ENCODE measurements around the gene LRP1B. TPM values are rescaled to one million over a fixed set of nuclear protein-coding genes. Genes with fewer than 3 reads are reported as not detected.

LRP1B gene
- polyA plus RNA-seq, 6 donors from 2014 or later, result not detected

DNA sequence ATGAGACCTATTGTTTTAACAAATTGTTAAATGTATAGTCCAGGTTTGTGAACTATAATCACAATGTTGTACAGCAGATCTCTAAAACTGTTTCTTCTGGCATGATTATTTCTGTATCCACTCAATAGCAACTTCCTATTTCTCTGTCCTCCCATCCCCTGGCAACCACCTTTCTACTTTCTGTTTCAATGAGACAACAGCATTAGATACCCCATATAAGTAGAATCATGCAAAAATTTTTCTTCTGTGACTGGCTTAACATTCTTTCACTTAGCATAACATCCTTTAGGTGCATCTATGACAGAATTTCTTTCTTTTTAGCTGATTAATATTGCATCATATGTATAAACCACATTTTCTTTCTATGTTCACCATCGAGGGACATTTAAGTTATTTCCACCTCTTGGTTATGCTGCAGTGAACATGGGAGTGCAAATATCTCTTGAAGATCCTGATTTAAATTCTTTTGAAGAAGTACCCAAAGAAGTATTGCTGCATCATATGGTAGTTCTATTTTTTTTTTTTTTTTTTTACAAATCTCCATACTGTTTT, 713.5 kb downstream of the LRP1B start:
- ATAC-seq (ENCODE audit: low read depth in 2 of 2), result peak in 1 of 2 donors; percentile 74
- H3K27ac Mint-ChIP-seq, result peak overlapping the region in 1 of 6 donors; percentile 66
- no peaks in the 10 kb centered on the region for H3K36me3 Mint-ChIP-seq
- H3K27me3 Mint-ChIP-seq, result no peaks in the 10 kb centered on the region
- peak overlapping the region in 2 of 8 donors; percentile 0 to 21 for H3K4me3 Mint-ChIP-seq
- peaks cover 0 to 13% (median 12%) of the 10 kb centered on the region in 3 donors for H3K4me1 Mint-ChIP-seq
- peaks cover 0 to 8% (median 2%) of the 10 kb centered on the region in 7 donors for H3K9me3 Mint-ChIP-seq
- peak; percentile 7 for DNase-seq

DNA sequence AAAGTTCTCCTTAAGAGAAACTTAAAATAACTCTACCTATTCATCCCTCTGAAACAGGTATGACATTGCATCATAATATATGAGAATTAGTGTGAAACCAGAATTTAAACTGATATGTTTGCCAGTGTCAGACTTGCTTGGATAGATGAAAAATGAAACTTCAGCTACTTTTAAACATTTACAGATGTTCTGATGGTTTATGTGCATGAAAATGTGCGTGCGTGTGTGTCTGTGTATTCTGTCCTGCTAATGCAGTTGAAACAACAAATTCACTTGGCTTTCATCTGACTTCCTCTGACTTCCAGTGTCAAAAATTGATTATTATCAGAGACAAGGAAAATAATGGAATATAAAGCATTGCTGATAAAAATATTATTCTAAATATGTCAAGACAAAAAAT, 719.4 kb downstream of the LRP1B start:
- H3K36me3 Mint-ChIP-seq, result no peaks in the 10 kb centered on the region
- H3K9me3 Mint-ChIP-seq, result peaks cover 0 to 8% (median 2%) of the 10 kb centered on the region in 7 donors
- H3K4me1 Mint-ChIP-seq, result no peaks in the 10 kb centered on the region
- peak overlapping the region in 1 of 8 donors; percentile 22 for H3K4me3 Mint-ChIP-seq
- H3K27me3 Mint-ChIP-seq, result no peaks in the 10 kb centered on the region
- no peak for ATAC-seq (ENCODE audit: low read depth in 2 of 2)
- DNase-seq, result no peak
- H3K27ac Mint-ChIP-seq, result no peak overlapping the region

- Mint-ChIP-seq H3K4me3 (no peak overlapping the region), H3K27ac (no peak overlapping the region), H3K9me3 (no peaks in the 10 kb centered on the region), H3K4me1 (no peaks in the 10 kb centered on the region), H3K36me3 (no peaks in the 10 kb centered on the region), H3K27me3 (no peaks in the 10 kb centered on the region)
- DNase-seq, result no peak
- no peak for ATAC-seq (ENCODE audit: low read depth in 2 of 2)
Measured at GRCh38 chr2:141399270-141399669, 731.5 kb downstream of the LRP1B start.

DNA sequence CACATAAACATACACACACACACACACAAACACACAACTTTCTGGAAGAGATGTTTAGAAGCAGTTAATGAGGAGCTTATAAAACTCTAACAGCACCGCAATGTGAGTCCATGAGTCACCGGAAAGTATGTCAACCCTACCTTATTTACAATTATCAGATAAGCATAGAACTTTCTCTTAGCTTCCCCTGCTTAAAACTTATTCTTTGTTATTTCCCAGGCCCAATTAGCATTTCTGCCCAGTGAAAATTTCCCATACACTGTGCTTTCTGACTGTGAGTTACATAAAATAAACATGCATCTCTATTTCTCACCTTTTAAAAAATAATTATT, 737.6 kb downstream of the LRP1B start:
- Mint-ChIP-seq H3K4me1 (no peaks in the 10 kb centered on the region), H3K9me3 (no peaks in the 10 kb centered on the region), H3K36me3 (no peaks in the 10 kb centered on the region), H3K27me3 (no peaks in the 10 kb centered on the region), H3K4me3 (no peak overlapping the region), H3K27ac (no peak overlapping the region)
- DNase-seq (no peak), ATAC-seq (ENCODE audit: low read depth in 2 of 2) (no peak)

DNA sequence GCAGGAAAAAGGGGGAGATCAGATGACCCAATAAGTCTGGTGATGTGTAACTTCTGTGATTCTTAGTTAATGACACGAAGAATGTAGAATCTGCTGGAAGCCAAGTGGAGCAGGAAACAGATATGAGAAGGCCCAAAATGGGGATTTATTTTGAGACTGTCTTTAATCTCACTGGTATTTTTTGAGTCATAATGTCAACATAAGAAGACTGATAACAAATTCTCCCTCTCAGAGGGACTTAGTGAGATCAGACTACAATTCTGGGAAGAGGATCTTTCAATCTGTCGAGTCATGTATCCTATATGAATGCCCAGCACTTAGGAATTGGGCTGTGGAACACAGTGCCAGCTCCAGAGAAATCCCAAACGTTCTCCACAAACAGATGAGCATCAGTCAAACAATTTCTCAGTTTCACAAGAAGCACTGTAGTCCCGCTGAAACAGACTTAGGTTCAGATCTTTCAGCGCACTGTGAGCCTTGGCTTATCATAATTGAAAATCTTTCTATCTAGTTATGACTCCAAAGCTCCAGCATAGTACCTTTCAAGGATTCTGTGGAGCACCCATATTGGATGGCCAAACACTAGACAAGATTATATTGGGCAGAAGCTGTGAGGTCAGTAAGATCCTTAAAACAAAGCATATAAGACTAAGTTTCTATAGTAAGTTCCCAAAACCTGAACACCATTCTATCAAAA, 738.2 kb downstream of the LRP1B start:
- Mint-ChIP-seq H3K4me3 (no peak overlapping the region), H3K36me3 (no peaks in the 10 kb centered on the region), H3K27ac (peak overlapping the region in 1 of 6 donors; percentile 8), H3K27me3 (no peaks in the 10 kb centered on the region), H3K4me1 (no peaks in the 10 kb centered on the region), H3K9me3 (no peaks in the 10 kb centered on the region)
- DNase-seq (no peak), ATAC-seq (ENCODE audit: low read depth in 2 of 2) (no peak)

DNA sequence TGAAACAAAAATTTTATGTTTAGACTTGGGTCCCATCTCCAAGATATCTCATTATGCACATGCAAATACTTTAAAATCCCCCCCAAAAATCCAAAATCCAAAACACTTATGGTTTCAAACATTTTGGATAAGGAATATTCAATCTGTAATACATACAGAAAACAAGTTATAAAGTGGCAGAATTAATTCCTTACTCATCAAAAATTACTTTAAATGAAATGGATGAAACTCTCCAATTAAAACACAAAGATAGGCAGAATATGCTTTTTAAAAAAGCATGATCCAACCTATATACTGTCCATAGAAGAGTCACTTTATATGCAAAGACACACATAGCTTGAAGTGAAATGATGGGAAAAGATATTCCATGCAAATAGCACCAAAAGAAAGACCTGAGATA, 744.6 kb downstream of the LRP1B start:
- Mint-ChIP-seq H3K27ac (no peak overlapping the region), H3K4me3 (no peak overlapping the region), H3K27me3 (no peaks in the 10 kb centered on the region), H3K4me1 (no peaks in the 10 kb centered on the region), H3K9me3 (peaks cover 0 to 6% (median 0%) of the 10 kb centered on the region in 7 donors), H3K36me3 (no peaks in the 10 kb centered on the region)
- DNase-seq (no peak), ATAC-seq (ENCODE audit: low read depth in 2 of 2) (no peak)

- no peak for ATAC-seq (ENCODE audit: low read depth in 2 of 2)
- no peak for DNase-seq
- Mint-ChIP-seq H3K27ac (no peak overlapping the region), H3K4me3 (peak overlapping the region in 1 of 8 donors; percentile 10), H3K27me3 (no peaks in the 10 kb centered on the region), H3K9me3 (peaks cover 0 to 8% (median 0%) of the 10 kb centered on the region in 7 donors), H3K36me3 (no peaks in the 10 kb centered on the region), H3K4me1 (no peaks in the 10 kb centered on the region)
Measured at GRCh38 chr2:141384676-141385075, 746.1 kb downstream of the LRP1B start.

DNA sequence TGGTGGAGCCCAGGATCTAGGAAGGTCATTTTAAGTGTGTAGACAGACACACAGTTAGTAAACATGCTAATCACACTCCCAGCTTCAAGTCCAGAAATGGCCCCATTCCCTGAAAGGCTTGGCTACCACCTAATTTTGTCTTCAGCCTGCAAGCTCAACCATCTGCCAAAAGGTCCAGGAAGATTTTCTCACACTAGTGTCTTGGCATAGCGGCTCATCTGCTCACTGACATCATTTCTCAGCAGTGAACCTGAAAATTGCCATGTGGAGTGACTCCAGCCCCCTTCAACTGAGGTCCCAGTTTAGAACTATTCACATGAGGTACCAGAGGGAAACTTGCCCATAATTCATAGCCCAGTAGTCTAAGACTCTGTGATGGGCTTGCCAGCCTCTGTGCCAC, 748.9 kb downstream of the LRP1B start:
- Mint-ChIP-seq H3K27me3 (no peaks in the 10 kb centered on the region), H3K27ac (no peak overlapping the region), H3K4me1 (no peaks in the 10 kb centered on the region), H3K4me3 (no peak overlapping the region), H3K36me3 (no peaks in the 10 kb centered on the region), H3K9me3 (peaks cover 0 to 10% (median 0%) of the 10 kb centered on the region in 7 donors)
- no peak for DNase-seq
- no peak for ATAC-seq (ENCODE audit: low read depth in 2 of 2)

DNA sequence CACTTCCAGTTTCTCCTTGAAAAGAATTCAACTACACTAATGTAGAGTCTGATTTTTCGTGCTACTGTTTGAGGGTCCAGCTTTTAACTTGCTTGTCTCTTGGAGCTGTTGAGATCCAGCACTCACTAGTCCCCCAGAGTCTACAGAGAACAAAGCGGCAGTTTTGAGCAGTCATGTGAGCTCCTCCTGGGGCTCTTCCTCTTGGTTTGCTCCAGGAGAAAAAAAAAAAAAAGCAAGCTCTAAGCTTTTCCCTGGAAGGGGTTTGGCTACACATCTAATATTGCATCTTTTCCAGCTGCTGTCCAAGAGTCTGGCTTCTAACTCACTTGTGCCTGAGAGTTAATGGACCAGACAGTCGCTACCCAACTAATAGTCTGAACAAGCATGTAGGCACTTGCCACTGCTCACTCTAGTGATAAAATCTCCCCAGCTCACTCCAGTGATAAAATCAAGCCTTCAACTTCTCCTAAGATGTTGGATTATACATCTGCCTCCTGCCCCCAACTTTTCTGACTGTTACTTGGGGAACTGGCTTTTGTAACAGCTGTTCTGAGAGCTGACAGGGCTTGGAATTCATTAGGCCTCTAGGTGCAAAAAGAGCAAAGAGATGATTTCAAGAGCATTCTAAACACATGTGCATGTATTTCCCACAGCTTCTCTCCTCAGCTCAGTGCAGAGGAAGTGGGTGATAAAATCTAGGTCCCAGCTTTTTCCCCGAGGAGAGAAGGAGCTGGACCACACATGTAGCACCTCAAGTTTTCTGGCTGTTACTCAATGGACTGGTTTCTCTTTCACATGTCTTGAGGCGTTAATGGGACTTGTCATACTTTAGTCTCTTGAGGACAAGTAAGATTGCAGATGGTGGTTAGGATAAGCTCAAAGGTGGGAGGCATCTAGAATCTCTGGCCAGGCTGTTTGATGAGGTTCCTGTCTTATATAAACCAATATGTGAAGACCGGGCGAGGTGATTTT, 750.5 kb downstream of the LRP1B start:
- Mint-ChIP-seq H3K36me3 (no peaks in the 10 kb centered on the region), H3K27ac (no peak overlapping the region), H3K27me3 (no peaks in the 10 kb centered on the region), H3K9me3 (peaks cover 0 to 10% (median 0%) of the 10 kb centered on the region in 7 donors), H3K4me3 (no peak overlapping the region), H3K4me1 (no peaks in the 10 kb centered on the region)
- DNase-seq (no peak), ATAC-seq (ENCODE audit: low read depth in 2 of 2) (no peak)

- H3K27me3 Mint-ChIP-seq, result no peaks in the 10 kb centered on the region
- no peaks in the 10 kb centered on the region for H3K9me3 Mint-ChIP-seq
- no peaks in the 10 kb centered on the region for H3K36me3 Mint-ChIP-seq
- H3K4me1 Mint-ChIP-seq, result no peaks in the 10 kb centered on the region
- no peak for DNase-seq
- no peak for ATAC-seq (ENCODE audit: low read depth in 2 of 2)
- no peak overlapping the region for H3K27ac Mint-ChIP-seq
- no peak overlapping the region for H3K4me3 Mint-ChIP-seq
Measured at GRCh38 chr2:141364821-141365220, 766.0 kb downstream of the LRP1B start.

- Mint-ChIP-seq H3K4me1 (no peaks in the 10 kb centered on the region), H3K4me3 (no peak overlapping the region), H3K27ac (no peak overlapping the region), H3K9me3 (no peaks in the 10 kb centered on the region), H3K27me3 (no peaks in the 10 kb centered on the region), H3K36me3 (no peaks in the 10 kb centered on the region)
- ATAC-seq (ENCODE audit: low read depth in 2 of 2) (no peak), DNase-seq (no peak)
Measured at GRCh38 chr2:141362311-141362710, 768.5 kb downstream of the LRP1B start.

DNA sequence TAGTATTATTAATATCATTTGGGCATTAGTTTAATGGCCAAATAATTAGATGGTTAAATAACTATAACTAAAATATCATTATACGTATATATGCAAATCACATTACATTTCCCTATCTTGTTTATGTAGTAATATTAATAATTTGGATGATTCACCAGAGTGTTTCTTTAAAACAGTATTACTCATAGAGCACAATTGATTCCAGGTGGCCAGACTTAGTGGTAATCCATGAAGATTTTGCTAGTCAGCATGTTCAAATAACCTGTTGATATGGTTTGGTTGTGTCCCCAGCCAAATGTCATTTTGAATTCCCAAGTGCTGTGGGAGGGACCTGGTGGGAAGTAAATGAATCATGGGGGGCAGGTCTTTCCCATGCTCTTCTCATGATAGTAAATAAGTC, 782.3 kb downstream of the LRP1B start:
- no peak overlapping the region for H3K27ac Mint-ChIP-seq
- no peaks in the 10 kb centered on the region for H3K4me1 Mint-ChIP-seq
- no peaks in the 10 kb centered on the region for H3K27me3 Mint-ChIP-seq
- H3K9me3 Mint-ChIP-seq, result no peaks in the 10 kb centered on the region
- H3K36me3 Mint-ChIP-seq, result no peaks in the 10 kb centered on the region
- no peak for ATAC-seq (ENCODE audit: low read depth in 2 of 2)
- DNase-seq, result no peak
- no peak overlapping the region for H3K4me3 Mint-ChIP-seq

- DNase-seq, result no peak
- no peaks in the 10 kb centered on the region for H3K36me3 Mint-ChIP-seq
- no peak overlapping the region for H3K4me3 Mint-ChIP-seq
- H3K9me3 Mint-ChIP-seq, result no peaks in the 10 kb centered on the region
- H3K27me3 Mint-ChIP-seq, result peaks cover 0 to 4% (median 0%) of the 10 kb centered on the region in 3 donors
- H3K4me1 Mint-ChIP-seq, result no peaks in the 10 kb centered on the region
- H3K27ac Mint-ChIP-seq, result no peak overlapping the region
- ATAC-seq (ENCODE audit: low read depth in 2 of 2), result no peak
Measured at GRCh38 chr2:141341444-141341843, 789.4 kb downstream of the LRP1B start.

GRCh38 chr2:141331127-141331526, 799.7 kb downstream of the LRP1B start:
- H3K27me3 Mint-ChIP-seq, result no peaks in the 10 kb centered on the region
- no peak overlapping the region for H3K27ac Mint-ChIP-seq
- H3K4me3 Mint-ChIP-seq, result no peak overlapping the region
- DNase-seq, result no peak
- ATAC-seq (ENCODE audit: low read depth in 2 of 2), result no peak
- no peaks in the 10 kb centered on the region for H3K9me3 Mint-ChIP-seq
- no peaks in the 10 kb centered on the region for H3K4me1 Mint-ChIP-seq
- H3K36me3 Mint-ChIP-seq, result no peaks in the 10 kb centered on the region
